ENCODE data around the gene MEGF11.

MEGF11 gene

GRCh38 chr15:66097151-66098021 lies 156.2 kb downstream of the MEGF11 start:
- H3K4me3 ChIP-seq (ENCODE audit: low read length), result no peak overlapping the region
- TF ChIP-seq ZNF274 (IDR thresholded peaks at IDR 0.05; ENCODE audit: low read depth, low read length), result no peak

- TF ChIP-seq ZNF274 (IDR thresholded peaks at IDR 0.05; ENCODE audit: low read depth, low read length), result no peak
Measured at GRCh38 chr15:66096688-66097058, 156.9 kb downstream of the MEGF11 start.

GRCh38 chr15:66095871-66096687 lies 157.5 kb downstream of the MEGF11 start:
- TF ChIP-seq ZNF274 (IDR thresholded peaks at IDR 0.05; ENCODE audit: low read depth, low read length), result no peak
- no peak overlapping the region for H3K4me3 ChIP-seq (ENCODE audit: low read length)

More at GRCh38 chr15:66096688-66097058, 156.9 kb downstream of the MEGF11 start:
- no peak overlapping the region for H3K4me3 ChIP-seq (ENCODE audit: low read length)

GRCh38 chr15:66094331-66094730 lies 159.2 kb downstream of the MEGF11 start:
- no peak overlapping the region for H3K4me3 ChIP-seq (ENCODE audit: low read length)

GRCh38 chr15:66092053-66093016 lies 161.2 kb downstream of the MEGF11 start:
- no peak for TF ChIP-seq ZNF274 (IDR thresholded peaks at IDR 0.05; ENCODE audit: low read depth, low read length)
- no peak overlapping the region for H3K4me3 ChIP-seq (ENCODE audit: low read length)

More at GRCh38 chr15:66094331-66094730, 159.2 kb downstream of the MEGF11 start:
- TF ChIP-seq ZNF274 (IDR thresholded peaks at IDR 0.05; ENCODE audit: low read depth, low read length), result no peak

- no peak for TF ChIP-seq ZNF274 (IDR thresholded peaks at IDR 0.05; ENCODE audit: low read depth, low read length)
Measured at GRCh38 chr15:66089509-66089908, 164.0 kb downstream of the MEGF11 start.

GRCh38 chr15:66089049-66089448 lies 164.5 kb downstream of the MEGF11 start:
- no peak for TF ChIP-seq ZNF274 (IDR thresholded peaks at IDR 0.05; ENCODE audit: low read depth, low read length)
- H3K4me3 ChIP-seq (ENCODE audit: low read length), result no peak overlapping the region

More at GRCh38 chr15:66089509-66089908, 164.0 kb downstream of the MEGF11 start:
- H3K4me3 ChIP-seq (ENCODE audit: low read length), result no peak overlapping the region

- no peak for TF ChIP-seq ZNF274 (IDR thresholded peaks at IDR 0.05; ENCODE audit: low read depth, low read length)
- no peak overlapping the region for H3K4me3 ChIP-seq (ENCODE audit: low read length)
Measured at GRCh38 chr15:66085128-66085527, 168.4 kb downstream of the MEGF11 start.

GRCh38 chr15:66084704-66085103 lies 168.8 kb downstream of the MEGF11 start:
- no peak for TF ChIP-seq ZNF274 (IDR thresholded peaks at IDR 0.05; ENCODE audit: low read depth, low read length)
- no peak overlapping the region for H3K4me3 ChIP-seq (ENCODE audit: low read length)

- H3K4me3 ChIP-seq (ENCODE audit: low read length), result no peak overlapping the region
- no peak for TF ChIP-seq ZNF274 (IDR thresholded peaks at IDR 0.05; ENCODE audit: low read depth, low read length)
Measured at GRCh38 chr15:66080717-66081398, 172.7 kb downstream of the MEGF11 start.

GRCh38 chr15:66078929-66079275 lies 174.6 kb downstream of the MEGF11 start:
- H3K4me3 ChIP-seq (ENCODE audit: low read length), result no peak overlapping the region
- TF ChIP-seq ZNF274 (IDR thresholded peaks at IDR 0.05; ENCODE audit: low read depth, low read length), result no peak

GRCh38 chr15:66078196-66078928 lies 175.2 kb downstream of the MEGF11 start:
- no peak for TF ChIP-seq ZNF274 (IDR thresholded peaks at IDR 0.05; ENCODE audit: low read depth, low read length)
- H3K4me3 ChIP-seq (ENCODE audit: low read length), result no peak overlapping the region

GRCh38 chr15:66077320-66077663 lies 176.3 kb downstream of the MEGF11 start:
- H3K4me3 ChIP-seq (ENCODE audit: low read length), result no peak overlapping the region
- no peak for TF ChIP-seq ZNF274 (IDR thresholded peaks at IDR 0.05; ENCODE audit: low read depth, low read length)

Measured in GM08714 (cell line).